GM12875 (cell line): Measurements from ENCODE around the gene EML6.

Experiments
- H3K4me3 ChIP-seq: one replicate; pipeline ENCODE4 v1.5.1; 2011; ENCODE audit warnings: low read depth, low read length, control low read depth
- TF ChIP-seq, protein P1 (sequence below): IDR thresholded peaks from 2 replicates; pipeline ENCODE4 v1.5.1; 2011; ENCODE audit warnings: low read depth, mild to moderate bottlenecking, control low read depth, inconsistent platforms, low read length, moderate library complexity, borderline replicate concordance; ENCODE audit not compliant: insufficient read depth

Gene EML6

DNA sequence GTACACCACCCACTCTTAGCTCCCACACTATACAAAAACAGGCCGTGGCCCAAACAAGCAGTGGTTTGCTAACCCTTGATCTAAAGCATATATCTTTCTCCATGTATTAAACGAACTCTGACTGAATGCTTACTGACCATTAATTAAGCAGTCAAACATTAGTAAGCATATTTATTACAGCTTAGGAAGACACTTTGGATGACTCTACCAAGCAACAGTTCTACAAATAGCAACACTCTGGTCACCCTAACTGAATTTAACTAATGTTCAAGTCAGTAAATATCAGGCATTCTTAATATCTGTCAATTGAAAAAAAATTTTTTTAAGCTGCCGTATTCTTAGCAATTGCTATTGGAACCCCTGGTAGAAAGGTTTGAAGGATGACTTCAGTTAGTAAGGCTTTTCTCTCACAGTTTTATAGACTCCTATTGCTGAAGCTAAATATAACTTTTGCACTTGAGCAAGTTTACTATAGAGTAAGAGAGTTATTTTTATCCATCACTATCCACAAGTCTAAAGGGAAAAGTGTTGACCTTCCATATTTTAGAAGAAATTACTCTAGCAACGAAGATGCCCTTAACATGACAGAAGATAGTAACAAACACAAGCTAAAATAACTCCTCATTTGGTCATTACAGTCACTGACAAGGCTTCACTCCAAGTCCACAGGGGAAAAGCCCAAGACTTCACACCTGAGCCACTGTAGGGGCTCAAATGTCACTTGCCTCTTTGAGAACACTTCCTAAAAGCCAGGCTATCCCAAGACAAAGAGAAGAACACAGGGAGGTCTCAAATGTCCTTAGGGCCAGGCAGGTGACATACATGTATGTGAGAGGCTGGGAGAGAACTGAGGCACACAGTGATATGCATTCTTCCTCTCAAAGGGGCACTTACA, 252.4 kb downstream of the EML6 start:
- TF ChIP-seq, protein P1, sequence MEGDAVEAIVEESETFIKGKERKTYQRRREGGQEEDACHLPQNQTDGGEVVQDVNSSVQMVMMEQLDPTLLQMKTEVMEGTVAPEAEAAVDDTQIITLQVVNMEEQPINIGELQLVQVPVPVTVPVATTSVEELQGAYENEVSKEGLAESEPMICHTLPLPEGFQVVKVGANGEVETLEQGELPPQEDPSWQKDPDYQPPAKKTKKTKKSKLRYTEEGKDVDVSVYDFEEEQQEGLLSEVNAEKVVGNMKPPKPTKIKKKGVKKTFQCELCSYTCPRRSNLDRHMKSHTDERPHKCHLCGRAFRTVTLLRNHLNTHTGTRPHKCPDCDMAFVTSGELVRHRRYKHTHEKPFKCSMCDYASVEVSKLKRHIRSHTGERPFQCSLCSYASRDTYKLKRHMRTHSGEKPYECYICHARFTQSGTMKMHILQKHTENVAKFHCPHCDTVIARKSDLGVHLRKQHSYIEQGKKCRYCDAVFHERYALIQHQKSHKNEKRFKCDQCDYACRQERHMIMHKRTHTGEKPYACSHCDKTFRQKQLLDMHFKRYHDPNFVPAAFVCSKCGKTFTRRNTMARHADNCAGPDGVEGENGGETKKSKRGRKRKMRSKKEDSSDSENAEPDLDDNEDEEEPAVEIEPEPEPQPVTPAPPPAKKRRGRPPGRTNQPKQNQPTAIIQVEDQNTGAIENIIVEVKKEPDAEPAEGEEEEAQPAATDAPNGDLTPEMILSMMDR, result no peak
- no peak overlapping the region for H3K4me3 ChIP-seq

DNA sequence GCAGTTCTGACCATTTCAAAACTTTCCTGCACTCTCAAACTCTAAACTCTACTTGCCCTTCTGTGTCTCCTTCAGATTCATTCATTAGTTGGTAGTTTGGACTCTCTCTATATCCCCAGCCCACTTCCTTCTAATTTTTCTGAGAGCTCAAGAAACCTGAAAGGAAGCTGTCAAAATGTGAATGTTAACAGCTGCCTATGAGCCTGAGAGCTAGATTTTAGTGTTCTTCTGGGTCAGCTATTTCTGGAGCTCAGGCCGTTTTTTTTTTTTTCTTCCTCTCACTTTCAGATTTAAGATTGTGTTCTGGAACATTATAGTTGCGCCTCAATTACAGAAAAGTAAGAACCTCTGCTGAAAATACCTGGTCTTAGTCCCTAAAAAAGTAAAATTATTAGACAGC, 253.7 kb downstream of the EML6 start:
- H3K4me3 ChIP-seq, result no peak overlapping the region

DNA sequence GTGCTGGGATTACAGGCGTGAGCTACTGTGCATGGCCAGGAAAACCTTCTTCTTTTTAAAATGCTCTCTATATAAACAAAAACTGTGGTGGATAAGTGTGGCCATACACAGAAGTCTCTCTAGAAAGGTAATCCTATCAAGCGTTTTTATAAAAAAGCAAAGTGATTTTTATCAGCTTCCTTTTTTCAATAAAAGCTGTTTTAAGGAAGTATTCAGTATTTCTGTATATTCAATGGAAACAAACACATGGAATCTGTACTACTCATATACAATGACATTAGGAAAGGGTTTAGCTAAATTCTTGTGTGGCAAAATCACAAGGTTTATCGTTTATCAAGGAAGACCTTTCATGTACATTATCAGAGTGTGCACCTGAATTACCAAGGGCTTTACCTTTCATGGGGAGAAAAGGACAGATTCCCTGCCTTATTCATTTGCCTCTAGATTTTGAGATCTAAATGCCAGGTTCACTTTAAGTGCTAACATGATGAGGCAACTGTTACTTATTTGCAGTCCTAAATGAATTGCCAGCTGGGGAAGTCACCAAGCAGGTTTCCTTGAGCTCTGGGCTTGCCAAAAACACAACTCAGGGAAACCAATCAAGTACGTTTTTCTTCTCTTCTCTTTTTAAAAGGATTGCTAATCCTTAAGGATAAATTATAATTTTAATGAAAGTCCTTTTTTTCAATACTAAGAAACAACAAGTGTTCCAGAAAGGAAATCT, 256.0 kb downstream of the EML6 start:
- H3K4me3 ChIP-seq, result no peak overlapping the region
- TF ChIP-seq, protein P1, result no peak

More for the DNA sequence above, 253.7 kb downstream of the EML6 start:
- TF ChIP-seq, protein P1, result no peak

DNA sequence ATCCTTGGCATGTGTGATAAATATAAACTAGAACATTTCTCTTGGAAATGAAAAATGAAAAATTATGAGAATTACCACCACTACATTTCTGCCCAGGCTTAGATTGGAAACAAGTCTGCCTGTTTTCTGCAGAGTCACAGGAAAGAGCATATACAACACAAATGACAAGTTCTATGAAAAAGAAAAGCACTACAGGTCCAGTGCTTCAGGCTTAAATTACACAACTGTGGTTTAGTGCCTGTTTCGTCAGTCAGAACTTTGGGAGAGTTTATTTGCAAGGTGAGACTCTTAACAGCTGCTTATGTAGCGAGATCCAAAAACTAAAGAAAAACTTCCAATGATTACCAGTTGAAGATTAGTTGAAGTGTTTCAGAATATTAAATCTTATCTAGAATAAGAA, 257.9 kb downstream of the EML6 start:
- TF ChIP-seq, protein P1, result no peak
- H3K4me3 ChIP-seq, result no peak overlapping the region

DNA sequence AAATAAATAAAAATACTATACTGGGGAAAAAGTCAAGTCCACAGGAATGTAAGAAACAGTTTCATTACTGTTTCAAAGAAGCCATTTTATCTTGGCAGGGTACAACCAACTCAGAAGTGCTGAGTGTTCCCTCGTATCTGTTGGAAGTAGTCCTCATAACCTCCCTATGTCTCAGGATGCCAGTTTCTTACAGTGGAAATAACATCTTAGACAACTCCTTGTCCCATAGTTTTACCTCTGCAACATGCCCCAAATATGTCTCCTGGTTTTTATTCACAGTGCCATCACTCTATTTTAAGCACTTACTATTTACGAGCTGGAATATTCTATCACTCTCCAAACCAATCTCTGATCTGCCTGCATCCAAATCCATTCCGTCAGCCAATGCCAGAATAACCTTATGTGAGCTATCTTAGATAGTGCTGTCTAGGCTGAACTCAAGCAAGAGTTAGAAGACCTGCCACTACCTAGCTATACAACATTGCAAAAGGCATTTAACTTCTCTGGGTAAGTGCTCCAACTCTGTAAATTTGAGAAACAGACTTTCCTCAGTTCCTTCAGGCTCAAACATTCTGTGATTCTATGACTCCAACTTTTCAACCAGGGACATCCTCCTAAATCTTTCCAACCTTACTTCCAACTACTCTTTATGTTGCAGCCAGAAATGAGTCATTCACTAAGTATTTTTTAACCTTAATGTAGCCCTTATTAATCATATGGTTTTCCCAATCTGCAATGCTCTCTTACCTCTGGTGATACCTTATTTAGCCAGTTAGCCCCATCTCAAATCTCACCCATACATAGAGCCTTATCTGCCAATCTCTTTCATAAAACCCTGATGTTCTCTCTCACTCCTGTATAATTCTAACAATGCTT, 260.1 kb downstream of the EML6 start:
- H3K4me3 ChIP-seq, result no peak overlapping the region
- TF ChIP-seq, protein P1, result no peak

DNA sequence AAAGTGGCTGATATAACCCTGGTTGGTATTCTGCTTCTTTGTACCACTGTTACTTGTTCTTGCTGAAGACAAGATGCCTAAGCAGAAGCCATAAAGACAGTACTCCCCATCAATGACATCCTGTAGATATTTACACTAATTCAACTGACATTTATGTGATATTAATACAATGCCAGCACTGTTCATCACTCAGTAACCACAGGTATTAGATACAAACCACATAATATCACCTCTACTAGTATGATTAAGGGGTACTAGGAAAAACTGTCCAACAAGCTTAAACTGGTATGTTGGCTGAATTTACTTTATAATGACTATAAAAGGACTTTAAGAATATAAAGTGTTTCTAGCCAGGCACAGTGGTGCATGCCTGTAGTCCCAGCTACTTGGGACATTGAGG, 261.0 kb downstream of the EML6 start:
- no peak overlapping the region for H3K4me3 ChIP-seq
- TF ChIP-seq, protein P1, result no peak
